ENCODE results near the gene ARHGAP26. TPM values are rescaled to one million over a fixed set of nuclear protein-coding genes. Genes with fewer than 3 reads are reported as not detected.

Gene ARHGAP26
- total RNA-seq, 1 donor from 2014 or later, result 35.4 TPM

DNA sequence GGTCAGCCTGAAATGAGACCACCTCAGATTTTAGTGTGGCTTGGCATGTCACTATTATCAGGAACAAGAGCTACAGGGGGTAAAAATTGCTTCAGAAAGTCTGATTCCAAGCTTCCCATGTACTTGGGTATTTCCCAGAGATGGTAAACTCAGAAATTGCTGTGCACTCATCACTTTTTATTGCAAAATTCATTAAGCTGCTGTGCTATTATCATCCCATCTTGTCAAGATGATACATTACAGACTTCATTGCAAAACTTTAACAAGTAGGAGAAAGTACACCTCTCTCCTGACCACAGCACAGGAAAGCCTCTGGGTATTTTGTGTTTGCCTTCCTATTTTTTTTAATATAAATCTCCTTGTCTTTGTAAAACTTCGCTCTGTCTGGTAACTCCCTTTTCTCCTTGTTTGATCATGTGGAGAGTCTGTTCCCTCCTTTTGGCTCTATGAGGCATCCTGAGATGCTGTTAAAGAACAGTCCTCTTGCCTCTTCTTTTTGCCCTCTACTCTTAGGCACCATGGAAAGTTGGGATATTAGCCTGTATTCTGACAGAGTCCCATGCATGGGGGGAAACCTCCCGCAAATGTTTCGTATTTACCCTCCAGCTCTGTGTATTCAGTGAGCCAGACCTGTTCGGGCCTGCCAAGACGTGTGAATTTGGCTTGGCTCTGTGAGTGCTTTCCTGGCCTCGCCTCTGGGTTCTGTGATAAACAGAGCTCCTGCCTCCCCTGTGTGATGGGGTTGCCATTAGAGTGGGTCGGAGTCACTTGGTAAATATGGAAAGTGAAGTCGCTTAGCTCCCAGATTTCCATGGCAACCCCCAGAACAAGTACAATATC is 372.6 kb downstream of the ARHGAP26 start:
- Histone ChIP-seq H3K9me3 (no peaks in the 10 kb centered on the region), H3K4me3 (no peak overlapping the region), H3K27ac (no peak overlapping the region), H3K4me1 (peaks cover 21% of the 10 kb centered on the region), H3K36me3 (no peaks in the 10 kb centered on the region), H3K27me3 (no peaks in the 10 kb centered on the region)
- ATAC-seq (no peak), DNase-seq (no peak)
- intact Hi-C loops (cut with DNase I), result no loop called here
- TF ChIP-seq, protein P1, sequence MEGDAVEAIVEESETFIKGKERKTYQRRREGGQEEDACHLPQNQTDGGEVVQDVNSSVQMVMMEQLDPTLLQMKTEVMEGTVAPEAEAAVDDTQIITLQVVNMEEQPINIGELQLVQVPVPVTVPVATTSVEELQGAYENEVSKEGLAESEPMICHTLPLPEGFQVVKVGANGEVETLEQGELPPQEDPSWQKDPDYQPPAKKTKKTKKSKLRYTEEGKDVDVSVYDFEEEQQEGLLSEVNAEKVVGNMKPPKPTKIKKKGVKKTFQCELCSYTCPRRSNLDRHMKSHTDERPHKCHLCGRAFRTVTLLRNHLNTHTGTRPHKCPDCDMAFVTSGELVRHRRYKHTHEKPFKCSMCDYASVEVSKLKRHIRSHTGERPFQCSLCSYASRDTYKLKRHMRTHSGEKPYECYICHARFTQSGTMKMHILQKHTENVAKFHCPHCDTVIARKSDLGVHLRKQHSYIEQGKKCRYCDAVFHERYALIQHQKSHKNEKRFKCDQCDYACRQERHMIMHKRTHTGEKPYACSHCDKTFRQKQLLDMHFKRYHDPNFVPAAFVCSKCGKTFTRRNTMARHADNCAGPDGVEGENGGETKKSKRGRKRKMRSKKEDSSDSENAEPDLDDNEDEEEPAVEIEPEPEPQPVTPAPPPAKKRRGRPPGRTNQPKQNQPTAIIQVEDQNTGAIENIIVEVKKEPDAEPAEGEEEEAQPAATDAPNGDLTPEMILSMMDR (IDR thresholded peaks at IDR 0.05), result no peak

DNA sequence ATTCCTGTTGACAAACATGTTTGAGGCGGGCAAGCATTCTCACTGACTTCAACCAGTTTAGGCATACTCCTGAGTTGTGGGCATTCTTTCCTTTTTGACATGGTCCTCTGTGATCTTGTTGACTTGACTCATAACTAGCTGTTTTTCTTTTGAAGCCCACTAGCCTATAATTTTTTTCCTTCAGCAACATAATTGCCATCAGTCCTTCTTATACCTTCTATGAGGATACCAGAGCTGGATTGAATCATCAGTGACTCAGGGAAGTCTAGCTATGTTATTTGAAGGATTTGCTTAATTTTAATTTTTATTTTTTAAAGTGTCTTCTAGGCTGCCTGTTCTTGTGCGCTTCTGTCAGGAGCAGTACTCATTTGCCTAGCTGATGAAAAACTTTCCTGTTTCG is 373.8 kb downstream of the ARHGAP26 start:
- Histone ChIP-seq H3K4me3 (no peak overlapping the region), H3K9me3 (no peaks in the 10 kb centered on the region), H3K27me3 (no peaks in the 10 kb centered on the region), H3K36me3 (no peaks in the 10 kb centered on the region), H3K27ac (no peak overlapping the region), H3K4me1 (peaks cover 30% of the 10 kb centered on the region)
- no peak for DNase-seq
- intact Hi-C loops (cut with DNase I), result no loop called here
- TF ChIP-seq, protein P1 (IDR thresholded peaks at IDR 0.05), result no peak
- no peak for ATAC-seq

- DNase-seq, result no peak
- Histone ChIP-seq H3K36me3 (no peaks in the 10 kb centered on the region), H3K4me1 (peaks cover 34% of the 10 kb centered on the region), H3K27me3 (no peaks in the 10 kb centered on the region), H3K4me3 (no peak overlapping the region), H3K9me3 (no peaks in the 10 kb centered on the region), H3K27ac (peak overlapping the region; percentile 72)
- TF ChIP-seq, protein P1 (IDR thresholded peaks at IDR 0.05), result no peak
- no peak for ATAC-seq
- intact Hi-C loops (cut with DNase I), result no loop called here
Measured at GRCh38 chr5:143145243-143146160, 375.3 kb downstream of the ARHGAP26 start.

GRCh38 chr5:143146161-143146560 is 376.0 kb downstream of the ARHGAP26 start:
- intact Hi-C loops (cut with DNase I), result no loop called here
- DNase-seq (no peak), ATAC-seq (no peak)
- Histone ChIP-seq H3K4me1 (peaks cover 29% of the 10 kb centered on the region), H3K4me3 (no peak overlapping the region), H3K27ac (peak overlapping the region; percentile 72), H3K36me3 (no peaks in the 10 kb centered on the region), H3K27me3 (no peaks in the 10 kb centered on the region), H3K9me3 (no peaks in the 10 kb centered on the region)
- TF ChIP-seq, protein P1 (IDR thresholded peaks at IDR 0.05), result no peak

GRCh38 chr5:143147383-143147782 is 377.2 kb downstream of the ARHGAP26 start:
- intact Hi-C loops (cut with DNase I), result no loop called here

More at GRCh38 chr5:143147383-143147782, 377.2 kb downstream of the ARHGAP26 start:
- DNase-seq (no peak), ATAC-seq (no peak)
- Histone ChIP-seq H3K9me3 (no peaks in the 10 kb centered on the region), H3K36me3 (no peaks in the 10 kb centered on the region), H3K27ac (peak overlapping the region; percentile 63), H3K4me3 (no peak overlapping the region), H3K27me3 (no peaks in the 10 kb centered on the region), H3K4me1 (peaks cover 24% of the 10 kb centered on the region)
- TF ChIP-seq, protein P1 (IDR thresholded peaks at IDR 0.05), result no peak
